ENCODE measurements around the gene FIBCD1. TPM values are rescaled to one million over a fixed set of nuclear protein-coding genes. Genes with fewer than 3 reads are reported as not detected.
"Not testable (repeated sequence)": the region's sequence is repeated elsewhere in the genome, so short reads cannot be mapped to it uniquely, and the experiment has no call there.

FIBCD1 gene
- total RNA-seq, 1 donor from 2014 or later: not detected

- Mint-ChIP-seq H3K4me1 (ENCODE audit: low read depth) (no peaks in the 10 kb centered on the region), H3K36me3 (ENCODE audit: low read depth) (no peaks in the 10 kb centered on the region), H3K27me3 (ENCODE audit: insufficient read depth) (no peaks in the 10 kb centered on the region), H3K27ac (no peak overlapping the region), H3K9me3 (peaks cover 10% of the 10 kb centered on the region), H3K4me3 (no peak overlapping the region)
- intact Hi-C loops (cut with micrococcal nuclease): no loop called here
- DNase-seq (ENCODE audit: low spot score): no peak
Observed at GRCh38 chr9:130956636-130957450, 17.8 kb upstream of the FIBCD1 start.

DNA sequence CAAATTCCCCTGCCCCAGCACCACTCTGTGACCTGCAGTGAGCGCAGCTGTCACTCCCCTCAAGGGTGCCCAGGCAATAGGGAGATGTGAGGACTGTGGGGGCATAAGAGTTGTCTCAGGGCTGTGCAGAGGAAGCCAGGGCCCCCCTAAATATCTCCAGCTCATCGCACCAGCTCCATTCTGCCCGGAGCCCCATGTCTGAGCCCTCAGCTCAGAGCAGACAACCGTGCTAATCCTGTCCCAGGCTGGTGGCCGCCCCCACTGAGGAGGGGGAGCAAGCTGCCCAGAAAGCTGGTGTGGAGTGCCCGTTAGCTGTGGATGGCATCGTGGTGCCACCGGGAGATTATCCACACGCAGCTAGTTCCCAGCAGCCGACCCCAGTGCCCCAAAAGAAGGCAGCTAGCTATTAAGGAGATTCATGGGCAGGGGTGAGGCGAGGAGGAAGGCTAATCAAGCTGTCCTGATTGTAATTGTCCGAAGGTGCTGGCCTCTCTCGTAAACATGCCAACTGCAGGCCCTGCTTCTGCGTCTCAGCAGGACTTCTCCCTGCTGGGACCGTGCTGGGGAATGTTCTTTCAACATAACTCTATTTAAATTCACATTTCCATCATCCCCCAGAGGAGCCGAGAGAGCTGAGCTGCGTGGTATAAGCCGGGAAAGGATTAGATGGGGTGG, 17.0 kb upstream of the FIBCD1 start:
- DNase-seq (ENCODE audit: low spot score): no peak
- H3K36me3 Mint-ChIP-seq (ENCODE audit: low read depth): no peaks in the 10 kb centered on the region

GRCh38 chr9:130954925-130955324, 15.9 kb upstream of the FIBCD1 start:
- intact Hi-C loops (cut with micrococcal nuclease); H3K27me3 Mint-ChIP-seq (ENCODE audit: insufficient read depth); H3K9me3 Mint-ChIP-seq; H3K4me1 Mint-ChIP-seq (ENCODE audit: low read depth); DNase-seq (ENCODE audit: low spot score); H3K36me3 Mint-ChIP-seq (ENCODE audit: low read depth); H3K27ac Mint-ChIP-seq; H3K4me3 Mint-ChIP-seq: not testable (repeated sequence)

More for the DNA sequence above, 17.0 kb upstream of the FIBCD1 start:
- no peaks in the 10 kb centered on the region for H3K4me1 Mint-ChIP-seq (ENCODE audit: low read depth)
- H3K27me3 Mint-ChIP-seq (ENCODE audit: insufficient read depth): no peaks in the 10 kb centered on the region
- intact Hi-C loops (cut with micrococcal nuclease): no loop called here
- peaks cover 10% of the 10 kb centered on the region for H3K9me3 Mint-ChIP-seq
- no peak overlapping the region for H3K27ac Mint-ChIP-seq
- H3K4me3 Mint-ChIP-seq: no peak overlapping the region

- H3K9me3 Mint-ChIP-seq: peaks cover 10% of the 10 kb centered on the region
- no peaks in the 10 kb centered on the region for H3K36me3 Mint-ChIP-seq (ENCODE audit: low read depth)
- DNase-seq (ENCODE audit: low spot score): no peak
- H3K27me3 Mint-ChIP-seq (ENCODE audit: insufficient read depth): no peaks in the 10 kb centered on the region
- H3K4me3 Mint-ChIP-seq: no peak overlapping the region
- intact Hi-C loops (cut with micrococcal nuclease): no loop called here
- no peak overlapping the region for H3K27ac Mint-ChIP-seq
- H3K4me1 Mint-ChIP-seq (ENCODE audit: low read depth): no peaks in the 10 kb centered on the region
Observed at GRCh38 chr9:130954317-130954716, 15.3 kb upstream of the FIBCD1 start.

- Mint-ChIP-seq H3K9me3 (no peaks in the 10 kb centered on the region), H3K4me3 (no peak overlapping the region), H3K4me1 (ENCODE audit: low read depth) (no peaks in the 10 kb centered on the region), H3K27me3 (ENCODE audit: insufficient read depth) (no peaks in the 10 kb centered on the region), H3K27ac (no peak overlapping the region), H3K36me3 (ENCODE audit: low read depth) (no peaks in the 10 kb centered on the region)
- no peak for DNase-seq (ENCODE audit: low spot score)
- intact Hi-C loops (cut with micrococcal nuclease): no loop called here
Observed at GRCh38 chr9:130952065-130952762, 13.2 kb upstream of the FIBCD1 start.

DNA sequence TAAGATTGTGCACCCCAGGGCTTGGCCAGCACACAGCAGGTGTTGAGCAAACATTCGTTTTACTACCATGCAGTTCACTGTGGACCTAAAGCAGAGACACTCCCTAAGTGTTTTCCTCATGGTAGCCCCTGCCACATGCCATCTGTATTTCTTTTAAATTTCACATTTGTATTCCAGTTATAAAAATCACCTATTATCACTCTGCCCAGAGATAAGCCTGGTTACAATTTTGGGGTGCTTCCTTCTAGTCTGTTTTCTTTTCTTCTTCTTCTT, 10.9 kb upstream of the FIBCD1 start:
- Mint-ChIP-seq H3K36me3 (ENCODE audit: low read depth) (no peaks in the 10 kb centered on the region), H3K27ac (no peak overlapping the region), H3K9me3 (no peaks in the 10 kb centered on the region), H3K27me3 (ENCODE audit: insufficient read depth) (peaks cover 3% of the 10 kb centered on the region), H3K4me1 (ENCODE audit: low read depth) (no peaks in the 10 kb centered on the region), H3K4me3 (no peak overlapping the region)
- intact Hi-C loops (cut with micrococcal nuclease): no loop called here
- DNase-seq (ENCODE audit: low spot score): no peak

GRCh38 chr9:130949188-130950038, 10.4 kb upstream of the FIBCD1 start:
- H3K36me3 Mint-ChIP-seq (ENCODE audit: low read depth): no peaks in the 10 kb centered on the region
- H3K9me3 Mint-ChIP-seq: no peaks in the 10 kb centered on the region
- H3K27me3 Mint-ChIP-seq (ENCODE audit: insufficient read depth): peaks cover 6% of the 10 kb centered on the region
- DNase-seq (ENCODE audit: low spot score): no peak
- H3K27ac Mint-ChIP-seq: no peak overlapping the region
- no peaks in the 10 kb centered on the region for H3K4me1 Mint-ChIP-seq (ENCODE audit: low read depth)
- intact Hi-C loops (cut with micrococcal nuclease): loop anchor here (10.0 kb wide), 1 partner anchor 95 kb away; no protein-coding TSS in a partner anchor
- H3K4me3 Mint-ChIP-seq: no peak overlapping the region

- no peak for DNase-seq (ENCODE audit: low spot score)
- H3K9me3 Mint-ChIP-seq: no peaks in the 10 kb centered on the region
- H3K4me1 Mint-ChIP-seq (ENCODE audit: low read depth): no peaks in the 10 kb centered on the region
- intact Hi-C loops (cut with micrococcal nuclease): loop anchor here (10.0 kb wide), 1 partner anchor 97 kb away; no protein-coding TSS in a partner anchor
- peaks cover 6% of the 10 kb centered on the region for H3K27me3 Mint-ChIP-seq (ENCODE audit: insufficient read depth)
- H3K4me3 Mint-ChIP-seq: no peak overlapping the region
- no peaks in the 10 kb centered on the region for H3K36me3 Mint-ChIP-seq (ENCODE audit: low read depth)
- H3K27ac Mint-ChIP-seq: no peak overlapping the region
Observed at GRCh38 chr9:130948266-130948665, 9.2 kb upstream of the FIBCD1 start.

DNA sequence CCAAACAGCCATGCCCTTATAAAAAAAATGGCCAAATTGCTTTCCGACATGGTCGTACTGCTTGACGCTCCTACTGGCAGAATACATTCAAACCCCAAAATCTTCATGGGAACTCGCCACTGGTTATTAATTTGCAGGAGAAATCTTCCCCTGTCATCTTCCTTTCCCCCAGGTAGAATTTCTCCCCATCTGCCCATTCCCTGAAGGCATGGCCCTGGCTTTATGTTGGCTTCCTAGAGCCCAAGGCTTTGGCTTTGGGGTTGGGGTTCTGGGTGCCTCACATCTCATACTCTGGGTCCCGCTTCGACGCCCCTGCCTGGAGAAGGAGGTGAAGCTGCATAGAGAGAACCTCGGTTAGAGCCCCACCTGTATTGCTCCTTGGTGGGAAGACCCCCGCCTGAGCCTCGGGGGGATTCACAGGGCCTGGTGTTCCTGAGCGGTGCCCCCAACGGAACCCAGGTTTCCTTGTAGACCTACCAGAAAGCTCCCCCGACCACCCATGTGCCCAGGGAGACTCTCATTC, 8.6 kb upstream of the FIBCD1 start:
- intact Hi-C loops (cut with micrococcal nuclease): loop anchor here (10.0 kb wide), 1 partner anchor 97 kb away; no protein-coding TSS in a partner anchor
- DNase-seq (ENCODE audit: low spot score): no peak
- no peaks in the 10 kb centered on the region for H3K4me1 Mint-ChIP-seq (ENCODE audit: low read depth)
- H3K36me3 Mint-ChIP-seq (ENCODE audit: low read depth): no peaks in the 10 kb centered on the region
- H3K27ac Mint-ChIP-seq: no peak overlapping the region
- H3K9me3 Mint-ChIP-seq: no peaks in the 10 kb centered on the region
- peaks cover 6% of the 10 kb centered on the region for H3K27me3 Mint-ChIP-seq (ENCODE audit: insufficient read depth)
- no peak overlapping the region for H3K4me3 Mint-ChIP-seq

- intact Hi-C loops (cut with micrococcal nuclease): loop anchor here (10.0 kb wide), 1 partner anchor 98 kb away; no protein-coding TSS in a partner anchor
- H3K27ac Mint-ChIP-seq: no peak overlapping the region
Observed at GRCh38 chr9:130946766-130947617, 7.9 kb upstream of the FIBCD1 start.

DNA sequence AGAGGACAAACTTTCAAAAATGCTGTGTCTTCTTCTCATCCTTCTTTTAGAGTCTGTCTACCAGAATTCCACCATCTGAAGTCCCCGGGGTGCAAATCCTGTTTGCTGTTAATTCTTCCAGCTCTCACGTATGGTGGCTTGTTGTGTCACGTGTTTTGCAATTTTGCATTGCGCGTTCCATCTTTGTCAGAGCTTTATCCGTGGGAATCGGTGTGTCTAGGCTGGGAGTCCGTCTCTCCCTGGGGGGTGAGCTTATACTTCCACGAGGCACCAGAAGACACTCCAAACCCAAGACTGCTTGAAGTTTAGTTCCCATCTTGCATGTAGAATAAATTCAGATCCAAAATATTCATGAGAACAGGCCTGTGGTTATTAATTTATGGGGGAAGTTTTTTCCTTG, 6.1 kb upstream of the FIBCD1 start:
- intact Hi-C loops (cut with micrococcal nuclease): loop anchor here (10.0 kb wide), 1 partner anchor 100 kb away; no protein-coding TSS in a partner anchor
- Mint-ChIP-seq H3K36me3 (ENCODE audit: low read depth) (no peaks in the 10 kb centered on the region), H3K27ac (no peak overlapping the region), H3K27me3 (ENCODE audit: insufficient read depth) (peaks cover 18% of the 10 kb centered on the region), H3K4me1 (ENCODE audit: low read depth) (peaks cover 4% of the 10 kb centered on the region), H3K4me3 (no peak overlapping the region), H3K9me3 (no peaks in the 10 kb centered on the region)
- DNase-seq (ENCODE audit: low spot score): no peak

More at GRCh38 chr9:130946766-130947617, 7.9 kb upstream of the FIBCD1 start:
- no peaks in the 10 kb centered on the region for H3K36me3 Mint-ChIP-seq (ENCODE audit: low read depth)
- H3K4me3 Mint-ChIP-seq: no peak overlapping the region
- no peaks in the 10 kb centered on the region for H3K9me3 Mint-ChIP-seq
- no peak for DNase-seq (ENCODE audit: low spot score)
- H3K4me1 Mint-ChIP-seq (ENCODE audit: low read depth): no peaks in the 10 kb centered on the region
- peaks cover 6% of the 10 kb centered on the region for H3K27me3 Mint-ChIP-seq (ENCODE audit: insufficient read depth)

Data from activated T-helper 1 cell treated with anti-CD3 and anti-CD28 coated beads, Interleukin-12 subunit alpha, Interleukin-12 subunit beta, Interleukin-2, Interleukin-4 antibody, amounts not matched to agents 30 ng/mL and 10 ng/mL and 1 ng/mL, durations not matched to agents 14 hours and 24 hours and 36 hours (primary cell).